ENCODE results near the gene TSR3.

TSR3 gene

GRCh38 chr16:1398351-1398750, 46.7 kb upstream of the TSR3 start:
- Histone ChIP-seq H3K4me2 (ENCODE audit: low read length) (no peak overlapping the region), H3K27ac (ENCODE audit: low read depth, low read length) (no peak overlapping the region), H3K36me3 (ENCODE audit: control insufficient read depth, low read length) (no peaks in the 10 kb centered on the region)

DNA sequence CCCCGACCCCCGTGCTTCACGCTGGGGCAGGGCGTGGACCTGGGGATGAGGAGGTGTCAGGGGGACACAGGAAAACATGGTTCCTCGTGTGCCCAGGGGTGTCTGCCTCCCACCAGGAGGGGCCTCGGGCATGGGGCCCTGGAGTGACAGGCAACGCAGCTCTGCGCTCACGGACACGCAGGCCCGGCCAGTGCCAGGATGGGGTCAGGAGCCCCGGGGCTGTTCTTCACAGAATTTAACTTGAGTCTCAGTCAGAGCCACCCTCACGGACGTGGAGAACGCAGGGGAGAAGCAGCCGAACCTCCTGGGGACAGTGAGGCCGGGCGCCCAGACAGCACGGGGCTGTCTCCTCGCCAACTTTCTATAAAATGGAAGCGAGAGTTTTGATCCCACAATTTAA, 46.1 kb upstream of the TSR3 start:
- no peak for TF ChIP-seq CTCF (IDR thresholded peaks at IDR 0.05; ENCODE audit: low read depth, low read length, poor library complexity, severe bottlenecking)
- no peak for TF ChIP-seq EZH2phosphoT487 (IDR thresholded peaks at IDR 0.05; ENCODE audit: borderline replicate concordance, low read length)
- Histone ChIP-seq H3K36me3 (ENCODE audit: control insufficient read depth, low read length) (no peaks in the 10 kb centered on the region), H3K4me1 (ENCODE audit: control insufficient read depth, low read length) (no peaks in the 10 kb centered on the region)

More at GRCh38 chr16:1398351-1398750, 46.7 kb upstream of the TSR3 start:
- no peaks in the 10 kb centered on the region for H3K79me2 ChIP-seq (ENCODE audit: control insufficient read depth, low read length)
- H3K9me3 ChIP-seq (ENCODE audit: control insufficient read depth, insufficient read depth, low read length) = no peaks in the 10 kb centered on the region
- H3K4me1 ChIP-seq (ENCODE audit: control insufficient read depth, low read length) = no peaks in the 10 kb centered on the region
- no peak for TF ChIP-seq EZH2phosphoT487 (IDR thresholded peaks at IDR 0.05; ENCODE audit: borderline replicate concordance, low read length)
- TF ChIP-seq CTCF (IDR thresholded peaks at IDR 0.05; ENCODE audit: low read depth, low read length, poor library complexity, severe bottlenecking) = no peak
- H3K9me2 ChIP-seq (replicated peaks; ENCODE audit: control insufficient read depth, low read length) = no peaks in the 10 kb centered on the region
- H4K20me1 ChIP-seq (ENCODE audit: control insufficient read depth, insufficient read depth, low read depth, low read length) = no peaks in the 10 kb centered on the region
- no peaks in the 10 kb centered on the region for H3K27me3 ChIP-seq (ENCODE audit: control insufficient read depth, low read length)
- H3F3A ChIP-seq (ENCODE audit: control insufficient read depth, insufficient read depth) = no peaks in the 10 kb centered on the region
- H3K4me3 ChIP-seq (ENCODE audit: low read length) = no peak overlapping the region

GRCh38 chr16:1395444-1396031, 43.9 kb upstream of the TSR3 start:
- H3K9me2 ChIP-seq (replicated peaks; ENCODE audit: control insufficient read depth, low read length) = no peaks in the 10 kb centered on the region
- H3F3A ChIP-seq (ENCODE audit: control insufficient read depth, insufficient read depth) = no peaks in the 10 kb centered on the region
- H3K4me3 ChIP-seq (ENCODE audit: low read length) = no peak overlapping the region
- TF ChIP-seq EZH2phosphoT487 (IDR thresholded peaks at IDR 0.05; ENCODE audit: borderline replicate concordance, low read length) (no peak), CTCF (IDR thresholded peaks at IDR 0.05; ENCODE audit: low read depth, low read length, poor library complexity, severe bottlenecking) (no peak)
- no peak overlapping the region for H3K4me2 ChIP-seq (ENCODE audit: low read length)
- H3K36me3 ChIP-seq (ENCODE audit: control insufficient read depth, low read length) = no peaks in the 10 kb centered on the region
- no peaks in the 10 kb centered on the region for H3K79me2 ChIP-seq (ENCODE audit: control insufficient read depth, low read length)
- no peaks in the 10 kb centered on the region for H3K4me1 ChIP-seq (ENCODE audit: control insufficient read depth, low read length)
- no peaks in the 10 kb centered on the region for H3K27me3 ChIP-seq (ENCODE audit: control insufficient read depth, low read length)
- no peaks in the 10 kb centered on the region for H3K9me3 ChIP-seq (ENCODE audit: control insufficient read depth, insufficient read depth, low read length)
- no peak overlapping the region for H3K27ac ChIP-seq (ENCODE audit: low read depth, low read length)
- H4K20me1 ChIP-seq (ENCODE audit: control insufficient read depth, insufficient read depth, low read depth, low read length) = no peaks in the 10 kb centered on the region

More for the DNA sequence above, 46.1 kb upstream of the TSR3 start:
- Histone ChIP-seq H3K27me3 (ENCODE audit: control insufficient read depth, low read length) (no peaks in the 10 kb centered on the region), H3K4me2 (ENCODE audit: low read length) (no peak overlapping the region), H3K4me3 (ENCODE audit: low read length) (no peak overlapping the region), H3K27ac (ENCODE audit: low read depth, low read length) (no peak overlapping the region), H3K9me3 (ENCODE audit: control insufficient read depth, insufficient read depth, low read length) (no peaks in the 10 kb centered on the region), H3K79me2 (ENCODE audit: control insufficient read depth, low read length) (no peaks in the 10 kb centered on the region), H4K20me1 (ENCODE audit: control insufficient read depth, insufficient read depth, low read depth, low read length) (no peaks in the 10 kb centered on the region), H3F3A (ENCODE audit: control insufficient read depth, insufficient read depth) (no peaks in the 10 kb centered on the region), H3K9me2 (replicated peaks; ENCODE audit: control insufficient read depth, low read length) (no peaks in the 10 kb centered on the region)
